GM23338 (cell line): Measurements from ENCODE around the gene C22orf39. TPM values are rescaled to one million over a fixed set of nuclear protein-coding genes. Genes with fewer than 3 reads are reported as not detected.

Experiments used
- NANOG ChIP-seq: IDR thresholded peaks from 2 replicates; pipeline ENCODE4 v1.6.1; 2016; ENCODE audit warnings: antibody characterized with exemption, borderline replicate concordance
- REST ChIP-seq: IDR thresholded peaks from one replicate; pipeline ENCODE4 v1.6.1; 2018; ENCODE audit warnings: antibody characterized with exemption; ENCODE audit not compliant: unreplicated experiment
- STAT1 ChIP-seq: IDR thresholded peaks from one replicate; pipeline ENCODE4 v1.6.1; 2016; ENCODE audit warnings: antibody characterized with exemption; ENCODE audit not compliant: unreplicated experiment
- polyA plus RNA-seq: library from polyadenylated mRNA; unstranded; fragments of >200 nt; fragmentation: Nextera tagmentation; extraction: Ambion mirVana; gene quantifications from 2 replicates; pipeline ENCODE4 v1.2.1, GENCODE V29; 2016
- total RNA-seq: library from RNA; depleted of rRNA; stranded (reverse); fragments of >200 nt; shearing (Covaris generic); gene quantifications from 2 replicates; pipeline ENCODE4 v1.2.3, GENCODE V29; 2014
- TF ChIP-seq, protein P1 (sequence below): IDR thresholded peaks from 2 replicates; pipeline ENCODE4 v1.6.1; 2016; ENCODE audit warnings: antibody characterized with exemption
- TF ChIP-seq, protein P2 (sequence below): fragments of 250-450 bp; sonication (Bioruptor Pico); IDR thresholded peaks from 2 replicates; pipeline ENCODE4 v1.5.0; 2020; ENCODE audit warnings: mild to moderate bottlenecking, moderate library complexity

Gene C22orf39
- total and polyA plus RNA-seq, 2 experiments from 2014 or later: 37.4 to 40.2 TPM

DNA sequence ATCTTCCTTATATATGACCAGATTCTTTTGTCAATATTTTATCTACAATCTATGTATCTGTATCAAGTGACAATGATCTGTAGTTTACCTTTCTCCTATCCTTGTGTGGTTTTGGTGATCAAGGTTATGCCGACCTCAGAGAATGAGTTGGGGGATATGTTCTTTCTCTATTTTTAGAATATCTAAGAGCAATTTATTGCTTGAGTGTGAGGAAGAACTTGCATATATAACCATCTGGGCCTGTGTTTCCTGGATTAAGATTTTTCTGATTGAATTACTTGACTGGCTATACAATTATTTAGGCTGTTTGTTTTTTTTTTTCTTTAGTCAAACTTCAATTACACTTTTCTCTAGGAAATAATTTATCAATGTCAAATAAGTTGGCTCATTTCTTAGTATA lies 14.0 kb upstream of the C22orf39 start (continued):
- TF ChIP-seq REST (no peak), STAT1 (no peak), NANOG (no peak)
- TF ChIP-seq, protein P1, sequence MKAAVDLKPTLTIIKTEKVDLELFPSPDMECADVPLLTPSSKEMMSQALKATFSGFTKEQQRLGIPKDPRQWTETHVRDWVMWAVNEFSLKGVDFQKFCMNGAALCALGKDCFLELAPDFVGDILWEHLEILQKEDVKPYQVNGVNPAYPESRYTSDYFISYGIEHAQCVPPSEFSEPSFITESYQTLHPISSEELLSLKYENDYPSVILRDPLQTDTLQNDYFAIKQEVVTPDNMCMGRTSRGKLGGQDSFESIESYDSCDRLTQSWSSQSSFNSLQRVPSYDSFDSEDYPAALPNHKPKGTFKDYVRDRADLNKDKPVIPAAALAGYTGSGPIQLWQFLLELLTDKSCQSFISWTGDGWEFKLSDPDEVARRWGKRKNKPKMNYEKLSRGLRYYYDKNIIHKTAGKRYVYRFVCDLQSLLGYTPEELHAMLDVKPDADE: no peak
- TF ChIP-seq, protein P2, sequence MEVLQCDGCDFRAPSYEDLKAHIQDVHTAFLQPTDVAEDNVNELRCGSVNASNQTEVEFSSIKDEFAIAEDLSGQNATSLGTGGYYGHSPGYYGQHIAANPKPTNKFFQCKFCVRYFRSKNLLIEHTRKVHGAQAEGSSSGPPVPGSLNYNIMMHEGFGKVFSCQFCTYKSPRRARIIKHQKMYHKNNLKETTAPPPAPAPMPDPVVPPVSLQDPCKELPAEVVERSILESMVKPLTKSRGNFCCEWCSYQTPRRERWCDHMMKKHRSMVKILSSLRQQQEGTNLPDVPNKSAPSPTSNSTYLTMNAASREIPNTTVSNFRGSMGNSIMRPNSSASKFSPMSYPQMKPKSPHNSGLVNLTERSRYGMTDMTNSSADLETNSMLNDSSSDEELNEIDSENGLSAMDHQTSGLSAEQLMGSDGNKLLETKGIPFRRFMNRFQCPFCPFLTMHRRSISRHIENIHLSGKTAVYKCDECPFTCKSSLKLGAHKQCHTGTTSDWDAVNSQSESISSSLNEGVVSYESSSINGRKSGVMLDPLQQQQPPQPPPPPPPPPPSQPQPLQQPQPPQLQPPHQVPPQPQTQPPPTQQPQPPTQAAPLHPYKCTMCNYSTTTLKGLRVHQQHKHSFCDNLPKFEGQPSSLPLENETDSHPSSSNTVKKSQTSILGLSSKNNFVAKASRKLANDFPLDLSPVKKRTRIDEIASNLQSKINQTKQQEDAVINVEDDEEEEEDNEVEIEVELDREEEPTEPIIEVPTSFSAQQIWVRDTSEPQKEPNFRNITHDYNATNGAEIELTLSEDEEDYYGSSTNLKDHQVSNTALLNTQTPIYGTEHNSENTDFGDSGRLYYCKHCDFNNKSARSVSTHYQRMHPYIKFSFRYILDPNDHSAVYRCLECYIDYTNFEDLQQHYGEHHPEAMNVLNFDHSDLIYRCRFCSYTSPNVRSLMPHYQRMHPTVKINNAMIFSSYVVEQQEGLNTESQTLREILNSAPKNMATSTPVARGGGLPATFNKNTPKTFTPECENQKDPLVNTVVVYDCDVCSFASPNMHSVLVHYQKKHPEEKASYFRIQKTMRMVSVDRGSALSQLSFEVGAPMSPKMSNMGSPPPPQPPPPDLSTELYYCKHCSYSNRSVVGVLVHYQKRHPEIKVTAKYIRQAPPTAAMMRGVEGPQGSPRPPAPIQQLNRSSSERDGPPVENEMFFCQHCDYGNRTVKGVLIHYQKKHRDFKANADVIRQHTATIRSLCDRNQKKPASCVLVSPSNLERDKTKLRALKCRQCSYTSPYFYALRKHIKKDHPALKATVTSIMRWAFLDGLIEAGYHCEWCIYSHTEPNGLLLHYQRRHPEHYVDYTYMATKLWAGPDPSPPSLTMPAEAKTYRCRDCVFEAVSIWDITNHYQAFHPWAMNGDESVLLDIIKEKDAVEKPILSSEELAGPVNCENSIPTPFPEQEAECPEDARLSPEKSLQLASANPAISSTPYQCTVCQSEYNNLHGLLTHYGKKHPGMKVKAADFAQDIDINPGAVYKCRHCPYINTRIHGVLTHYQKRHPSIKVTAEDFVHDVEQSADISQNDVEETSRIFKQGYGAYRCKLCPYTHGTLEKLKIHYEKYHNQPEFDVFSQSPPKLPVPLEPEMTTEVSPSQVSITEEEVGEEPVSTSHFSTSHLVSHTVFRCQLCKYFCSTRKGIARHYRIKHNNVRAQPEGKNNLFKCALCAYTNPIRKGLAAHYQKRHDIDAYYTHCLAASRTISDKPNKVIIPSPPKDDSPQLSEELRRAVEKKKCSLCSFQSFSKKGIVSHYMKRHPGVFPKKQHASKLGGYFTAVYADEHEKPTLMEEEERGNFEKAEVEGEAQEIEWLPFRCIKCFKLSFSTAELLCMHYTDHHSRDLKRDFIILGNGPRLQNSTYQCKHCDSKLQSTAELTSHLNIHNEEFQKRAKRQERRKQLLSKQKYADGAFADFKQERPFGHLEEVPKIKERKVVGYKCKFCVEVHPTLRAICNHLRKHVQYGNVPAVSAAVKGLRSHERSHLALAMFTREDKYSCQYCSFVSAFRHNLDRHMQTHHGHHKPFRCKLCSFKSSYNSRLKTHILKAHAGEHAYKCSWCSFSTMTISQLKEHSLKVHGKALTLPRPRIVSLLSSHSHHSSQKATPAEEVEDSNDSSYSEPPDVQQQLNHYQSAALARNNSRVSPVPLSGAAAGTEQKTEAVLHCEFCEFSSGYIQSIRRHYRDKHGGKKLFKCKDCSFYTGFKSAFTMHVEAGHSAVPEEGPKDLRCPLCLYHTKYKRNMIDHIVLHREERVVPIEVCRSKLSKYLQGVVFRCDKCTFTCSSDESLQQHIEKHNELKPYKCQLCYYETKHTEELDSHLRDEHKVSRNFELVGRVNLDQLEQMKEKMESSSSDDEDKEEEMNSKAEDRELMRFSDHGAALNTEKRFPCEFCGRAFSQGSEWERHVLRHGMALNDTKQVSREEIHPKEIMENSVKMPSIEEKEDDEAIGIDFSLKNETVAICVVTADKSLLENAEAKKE (CRISPR knock-in tag): no peak
